Breast epithelium (tissue), 3 donors: ENCODE measurements around the gene ECSCR.

ENCODE experiments used
- CTCF ChIP-seq, 3 donors: fragments of 450-650 bp; IDR thresholded peaks; one replicate each; pipeline ENCODE4 v1.5.1; 2016 to 2017; ENCODE audit warnings: antibody characterized with exemption in 3 of 3, mild to moderate bottlenecking in 3 of 3, moderate library complexity in 3 of 3
- POLR2A ChIP-seq: fragments of 450-650 bp; IDR thresholded peaks from one replicate; pipeline ENCODE4 v1.6.1; 2016; ENCODE audit warnings: antibody characterized with exemption, mild to moderate bottlenecking, moderate library complexity

- no peak for TF ChIP-seq CTCF (IDR thresholded peaks at IDR 0.05)
- no peak for TF ChIP-seq POLR2A
Observed at GRCh38 chr5:139401546-139401945, 61.0 kb downstream of the ECSCR start.
